B cell (primary cell): ENCODE data around the gene SRSF10. TPM values are rescaled to one million over a fixed set of nuclear protein-coding genes. Genes with fewer than 3 reads are reported as not detected.

Experiments
- ATAC-seq: fragments of 200-7000 bp; cut with Tn5 transposase; one replicate; pipeline ENCODE4 v1.10.0; 2021; ENCODE audit warnings: low read depth, mild to moderate bottlenecking, moderate number of reproducible peaks, moderate library complexity
- CTCF ChIA-PET: fragments of 350-600 bp; sonication (Branson Sonifier 250); formaldehyde crosslinking; loops from one replicate; lab custom pipeline; 2021; ENCODE audit warnings: antibody characterized with exemption, inconsistent platforms; lab: Charles Lee
- POLR2A ChIA-PET: fragments of 350-600 bp; sonication (Branson Sonifier 250); formaldehyde crosslinking; loops from one replicate; lab custom pipeline; 2021; ENCODE audit warnings: antibody characterized with exemption; lab: Charles Lee
- DNase-seq: peaks from one replicate; pipeline ENCODE4 v3.0.0; 2013
- H2AFZ ChIP-seq: 2 replicates; pipeline ENCODE4 v1.6.1; 2012; ENCODE audit warnings: mild to moderate bottlenecking, low read depth, low read length; ENCODE audit not compliant: insufficient read depth, poor library complexity, severe bottlenecking
- H3K27ac ChIP-seq, 2 donors: 1 replicate in 1 of 2; 2 replicates in 1 of 2; pipeline ENCODE4 v1.5.1; 2012 to 2013; ENCODE audit warnings: low read length in 2 of 2, mild to moderate bottlenecking in 2 of 2, moderate library complexity in 1 of 2
- H3K27me3 ChIP-seq, 4 experiments: fragments of 200-600 bp in 1 of 4; sonication (generic) in 1 of 4; replicated peaks in 1 of 4; 1 replicate in 2 of 4; 2 replicates in 2 of 4; pipeline versions ENCODE4 v1.6.1 to v1.7.0; 2013 to 2016; ENCODE audit warnings: low read length in 3 of 4, mild to moderate bottlenecking in 2 of 4, mixed read lengths in 1 of 4, moderate library complexity in 1 of 4; ENCODE audit not compliant: insufficient read depth in 4 of 4, control insufficient read depth in 3 of 4; ENCODE audit errors: control extremely low read depth in 1 of 4
- H3K36me3 ChIP-seq, 2 experiments: replicated peaks in 1 of 2; 1 replicate in 1 of 2; 2 replicates in 1 of 2; pipeline versions ENCODE4 v1.6.1 to v1.7.1; 2013; ENCODE audit warnings: low read length in 1 of 2; ENCODE audit not compliant: insufficient read depth in 2 of 2, control insufficient read depth in 1 of 2; ENCODE audit errors: control extremely low read depth in 1 of 2, extremely low read depth in 1 of 2
- H3K4me1 ChIP-seq, 2 donors: fragments of 200-600 bp in 1 of 2; sonication (generic) in 1 of 2; 1 replicate in 1 of 2; 2 replicates in 1 of 2; pipeline versions ENCODE4 v1.5.1 to v1.6.1; 2013 to 2017; ENCODE audit warnings: low read length in 2 of 2; ENCODE audit not compliant: control insufficient read depth in 2 of 2, insufficient read depth in 2 of 2
- H3K4me2 ChIP-seq: replicated peaks from 2 replicates; pipeline ENCODE3; 2012; ENCODE audit warnings: mild to moderate bottlenecking, low read depth, low read length; ENCODE audit not compliant: poor library complexity, severe bottlenecking
- H3K4me3 ChIP-seq, 5 experiments: fragments of 200-600 bp in 1 of 5; sonication (generic) in 1 of 5; 1 replicate in 3 of 5; 2 replicates in 2 of 5; pipeline versions ENCODE4 v1.5.1 to v1.7.0; 2011 to 2016; ENCODE audit warnings: low read length in 4 of 5, mild to moderate bottlenecking in 4 of 5, low read depth in 2 of 5, control low read depth in 1 of 5, moderate library complexity in 1 of 5; ENCODE audit not compliant: insufficient read depth in 1 of 5; ENCODE audit errors: control extremely low read depth in 1 of 5, extremely low read depth in 1 of 5
- H3K79me2 ChIP-seq: fragments of 200-600 bp; sonication (generic); one replicate; pipeline ENCODE4 v1.6.0; 2016; ENCODE audit warnings: low read length; ENCODE audit not compliant: control insufficient read depth, insufficient read depth
- H3K9ac ChIP-seq: fragments of 200-600 bp; sonication (generic); 2 replicates; pipeline ENCODE4 v1.6.1; 2017; ENCODE audit warnings: mild to moderate bottlenecking, low read length, moderate library complexity
- H3K9me3 ChIP-seq, 3 donors: one replicate each; pipeline versions ENCODE4 v1.6.1 to v1.7.1; 2013; ENCODE audit warnings: low read length in 2 of 3; ENCODE audit not compliant: control insufficient read depth in 2 of 3, insufficient read depth in 1 of 3; ENCODE audit errors: control extremely low read depth in 1 of 3
- H4K20me1 ChIP-seq: 2 replicates; pipeline ENCODE4 v1.6.0; 2012; ENCODE audit warnings: mild to moderate bottlenecking, low read length; ENCODE audit not compliant: insufficient read depth, control insufficient read depth, poor library complexity, severe bottlenecking
- H3K27ac Mint-ChIP-seq: one replicate; pipeline ENCODE4 v1.8.0; 2021; ENCODE audit warnings: mixed read lengths
- H3K27me3 Mint-ChIP-seq: one replicate; pipeline ENCODE4 v1.8.0; 2021; ENCODE audit warnings: mixed read lengths
- H3K4me1 Mint-ChIP-seq: one replicate; pipeline ENCODE4 v1.8.0; 2021; ENCODE audit warnings: mixed read lengths
- H3K4me3 Mint-ChIP-seq: one replicate; pipeline ENCODE4 v1.8.0; 2021; ENCODE audit warnings: mixed read lengths
- H3K9me3 Mint-ChIP-seq: one replicate; pipeline ENCODE4 v1.8.0; 2022; ENCODE audit warnings: mixed read lengths; ENCODE audit not compliant: insufficient read depth
- EZH2 ChIP-seq: IDR thresholded peaks from 2 replicates; pipeline ENCODE4 v1.6.1; 2012; ENCODE audit warnings: borderline replicate concordance, low read depth, mild to moderate bottlenecking, moderate library complexity, low read length; ENCODE audit not compliant: insufficient read depth, poor library complexity, severe bottlenecking
- WGBS: methylation state at CpG from one replicate; pipeline ENCODE4 v1.1.5; 2013; ENCODE audit warnings: missing lambda C conversion rate; ENCODE audit not compliant: insufficient coverage; 5-methylcytosine and 5-hydroxymethylcytosine counted together
- intact Hi-C: fragments of 100-400 bp; cut with micrococcal nuclease; formaldehyde crosslinking; loops from one replicate; pipeline ENCODE4 v1.10.0; 2022
- polyA plus RNA-seq: library from polyadenylated mRNA; depleted of rRNA; stranded (reverse); fragments of >200 nt; gene quantifications from 2 replicates; pipeline ENCODE4 v1.2.3, GENCODE V29; 2012
- total RNA-seq, 2 donors: library from RNA; stranded (reverse); fragments of 120-200 nt in 1 of 2; gene quantifications; 1 replicate in 1 of 2; 2 replicates in 1 of 2; pipeline versions ENCODE4 v1.2.3 to v1.2.4, GENCODE V29; 2013 to 2022
- TF ChIP-seq, protein P1 (sequence below): fragments of 200-600 bp; IDR thresholded peaks from one replicate; pipeline ENCODE4 v1.8.0; 2022; ENCODE audit warnings: antibody characterized with exemption, mild to moderate bottlenecking

The SRSF10 gene
- total and polyA plus RNA-seq, 2 donors (not counting 1 experiment from before 2014, with no cell fraction given) = 98.6 to 213 TPM

DNA sequence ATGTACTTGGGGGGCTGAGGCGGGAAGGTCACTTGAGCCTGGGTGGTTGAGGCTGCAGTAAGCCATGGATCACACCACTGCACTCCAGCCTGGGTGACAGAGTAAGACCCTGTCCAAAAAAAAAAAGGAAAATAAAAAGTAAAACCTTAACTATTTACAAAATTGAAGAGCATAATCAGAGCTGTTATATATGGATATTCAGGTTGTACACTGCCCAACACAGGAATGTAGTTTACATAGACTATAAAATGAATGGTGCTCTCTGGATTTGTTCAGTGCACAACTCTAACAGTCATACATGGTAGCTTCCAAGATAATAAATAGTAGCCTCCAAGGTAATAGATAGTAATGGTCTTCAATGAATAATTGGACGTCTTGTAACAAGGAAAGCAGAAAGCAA is 22.6 kb upstream of the SRSF10 start:
- H3K27me3 ChIP-seq = no peaks in the 10 kb centered on the region
- CTCF ChIA-PET = interaction anchor here (1.0 kb wide), 1 partner anchor 192 kb away, joined by 5 read pairs; no protein-coding TSS in a partner anchor
- no CpG with 5 or more reads among the region's 2 CpGs for WGBS
- POLR2A ChIA-PET = interaction anchor here (0.5 kb wide), 2 partner anchors 24 to 1952 kb away, joined by 3 to 4 read pairs; no protein-coding TSS in a partner anchor
- no peak overlapping the region for H3K27ac ChIP-seq
- no peak overlapping the region for H3K9ac ChIP-seq
- H3K36me3 ChIP-seq = no peaks in the 10 kb centered on the region
- no peaks in the 10 kb centered on the region for H4K20me1 ChIP-seq
- no peak for DNase-seq
- H3K9me3 ChIP-seq = no peaks in the 10 kb centered on the region
- no peak overlapping the region for H3K4me3 ChIP-seq
- no peak overlapping the region for H3K27ac Mint-ChIP-seq
- ATAC-seq = no peak
- no peak overlapping the region for H2AFZ ChIP-seq
- H3K4me1 Mint-ChIP-seq = peaks cover 10% of the 10 kb centered on the region
- H3K27me3 Mint-ChIP-seq = peaks cover 3% of the 10 kb centered on the region
- H3K4me3 Mint-ChIP-seq = no peak overlapping the region
- intact Hi-C loops = no loop called here
- no peaks in the 10 kb centered on the region for H3K9me3 Mint-ChIP-seq
- no peak overlapping the region for H3K4me2 ChIP-seq
- TF ChIP-seq EZH2 = no peak
- TF ChIP-seq, protein P1, sequence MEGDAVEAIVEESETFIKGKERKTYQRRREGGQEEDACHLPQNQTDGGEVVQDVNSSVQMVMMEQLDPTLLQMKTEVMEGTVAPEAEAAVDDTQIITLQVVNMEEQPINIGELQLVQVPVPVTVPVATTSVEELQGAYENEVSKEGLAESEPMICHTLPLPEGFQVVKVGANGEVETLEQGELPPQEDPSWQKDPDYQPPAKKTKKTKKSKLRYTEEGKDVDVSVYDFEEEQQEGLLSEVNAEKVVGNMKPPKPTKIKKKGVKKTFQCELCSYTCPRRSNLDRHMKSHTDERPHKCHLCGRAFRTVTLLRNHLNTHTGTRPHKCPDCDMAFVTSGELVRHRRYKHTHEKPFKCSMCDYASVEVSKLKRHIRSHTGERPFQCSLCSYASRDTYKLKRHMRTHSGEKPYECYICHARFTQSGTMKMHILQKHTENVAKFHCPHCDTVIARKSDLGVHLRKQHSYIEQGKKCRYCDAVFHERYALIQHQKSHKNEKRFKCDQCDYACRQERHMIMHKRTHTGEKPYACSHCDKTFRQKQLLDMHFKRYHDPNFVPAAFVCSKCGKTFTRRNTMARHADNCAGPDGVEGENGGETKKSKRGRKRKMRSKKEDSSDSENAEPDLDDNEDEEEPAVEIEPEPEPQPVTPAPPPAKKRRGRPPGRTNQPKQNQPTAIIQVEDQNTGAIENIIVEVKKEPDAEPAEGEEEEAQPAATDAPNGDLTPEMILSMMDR = no peak
- H3K79me2 ChIP-seq = no peaks in the 10 kb centered on the region
- no peaks in the 10 kb centered on the region for H3K4me1 ChIP-seq

DNA sequence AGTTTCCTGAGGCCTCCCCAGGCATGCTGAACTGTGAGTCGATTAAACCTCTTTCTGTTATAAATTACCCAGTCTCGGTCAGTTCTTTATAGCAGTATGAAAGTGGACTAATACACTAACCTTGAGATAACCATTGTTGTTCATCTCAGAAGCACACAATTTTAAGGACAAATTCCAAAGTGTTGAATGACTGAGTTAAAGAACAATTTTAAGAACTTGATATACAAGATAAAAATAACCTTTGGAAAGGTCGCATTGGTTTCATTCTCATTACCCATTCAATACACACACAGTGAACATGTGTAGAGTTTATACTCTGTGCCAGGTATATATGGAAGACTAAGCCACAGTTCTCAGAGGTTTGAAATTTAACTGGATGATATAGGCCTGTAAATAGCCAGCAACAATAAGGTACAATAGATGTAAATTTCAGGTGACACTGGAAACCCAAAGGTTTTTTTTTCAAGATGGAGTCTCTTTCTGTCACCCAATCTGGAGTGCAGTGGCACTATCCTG is 19.1 kb upstream of the SRSF10 start:
- intact Hi-C loops = no loop called here
- Histone ChIP-seq H3K79me2 (no peaks in the 10 kb centered on the region), H2AFZ (no peak overlapping the region), H3K27ac (no peak overlapping the region), H4K20me1 (no peaks in the 10 kb centered on the region), H3K9me3 (no peaks in the 10 kb centered on the region), H3K4me1 (no peaks in the 10 kb centered on the region), H3K27me3 (no peaks in the 10 kb centered on the region), H3K4me3 (no peak overlapping the region), H3K4me2 (no peak overlapping the region), H3K9ac (no peak overlapping the region), H3K36me3 (no peaks in the 10 kb centered on the region)
- CTCF ChIA-PET = no interaction called here
- ATAC-seq (no peak), DNase-seq (no peak)
- no CpG with 5 or more reads among the region's 3 CpGs for WGBS
- POLR2A ChIA-PET = no interaction called here
- H3K9me3 Mint-ChIP-seq = no peaks in the 10 kb centered on the region
- no peaks in the 10 kb centered on the region for H3K27me3 Mint-ChIP-seq
- no peak overlapping the region for H3K27ac Mint-ChIP-seq
- TF ChIP-seq, protein P1 = no peak
- no peak for TF ChIP-seq EZH2
- H3K4me1 Mint-ChIP-seq = peaks cover 10% of the 10 kb centered on the region
- H3K4me3 Mint-ChIP-seq = no peak overlapping the region
